GM23338 (cell line): ENCODE results near the gene JMJD7. TPM values are rescaled to one million over a fixed set of nuclear protein-coding genes. Genes with fewer than 3 reads are reported as not detected.

Source experiments
- CREB1 ChIP-seq: fragments of 250-450 bp; sonication (Bioruptor Pico); IDR thresholded peaks from 2 replicates; pipeline ENCODE4 v1.5.0; 2020; ENCODE audit warnings: low read depth, mild to moderate bottlenecking, moderate library complexity
- CTCF ChIP-seq, 2 experiments: fragments of 200-600 bp in 1 of 2; sonication (generic) in 1 of 2; conservative IDR thresholded peaks; 2 replicates each; pipeline versions ENCODE4 v1.5.1 to v1.6.1; 2016 to 2017; ENCODE audit warnings: antibody characterized with exemption in 2 of 2, low read depth in 2 of 2, mild to moderate bottlenecking in 2 of 2, moderate library complexity in 1 of 2
- EZH2phosphoT487 ChIP-seq: fragments of 200-600 bp; sonication (generic); IDR thresholded peaks from one replicate; pipeline ENCODE4 v1.8.1; 2018; ENCODE audit warnings: antibody characterized with exemption; ENCODE audit not compliant: unreplicated experiment
- JUNB ChIP-seq: IDR thresholded peaks from one replicate; pipeline ENCODE4 v1.6.1; 2016; ENCODE audit warnings: antibody characterized with exemption; ENCODE audit not compliant: unreplicated experiment
- NANOG ChIP-seq: IDR thresholded peaks from 2 replicates; pipeline ENCODE4 v1.6.1; 2016; ENCODE audit warnings: antibody characterized with exemption, borderline replicate concordance
- REST ChIP-seq: IDR thresholded peaks from one replicate; pipeline ENCODE4 v1.6.1; 2018; ENCODE audit warnings: antibody characterized with exemption; ENCODE audit not compliant: unreplicated experiment
- STAT1 ChIP-seq: IDR thresholded peaks from one replicate; pipeline ENCODE4 v1.6.1; 2016; ENCODE audit warnings: antibody characterized with exemption; ENCODE audit not compliant: unreplicated experiment
- ZNF114 ChIP-seq: fragments of 250-450 bp; sonication (Bioruptor Pico); IDR thresholded peaks from 2 replicates; pipeline ENCODE4 v1.5.0; 2020; ENCODE audit warnings: mild to moderate bottlenecking, moderate library complexity
- ZNF462 ChIP-seq: fragments of 250-450 bp; sonication (Bioruptor Pico); IDR thresholded peaks from 2 replicates; pipeline ENCODE4 v1.5.0; 2020; ENCODE audit warnings: mild to moderate bottlenecking, moderate library complexity
- polyA plus RNA-seq: library from polyadenylated mRNA; unstranded; fragments of >200 nt; fragmentation: Nextera tagmentation; extraction: Ambion mirVana; gene quantifications from 2 replicates; pipeline ENCODE4 v1.2.1, GENCODE V29; 2016
- total RNA-seq: library from RNA; depleted of rRNA; stranded (reverse); fragments of >200 nt; shearing (Covaris generic); gene quantifications from 2 replicates; pipeline ENCODE4 v1.2.3, GENCODE V29; 2014

Gene JMJD7
- total and polyA plus RNA-seq, 2 experiments from 2014 or later: 8.5 to 9.2 TPM

DNA sequence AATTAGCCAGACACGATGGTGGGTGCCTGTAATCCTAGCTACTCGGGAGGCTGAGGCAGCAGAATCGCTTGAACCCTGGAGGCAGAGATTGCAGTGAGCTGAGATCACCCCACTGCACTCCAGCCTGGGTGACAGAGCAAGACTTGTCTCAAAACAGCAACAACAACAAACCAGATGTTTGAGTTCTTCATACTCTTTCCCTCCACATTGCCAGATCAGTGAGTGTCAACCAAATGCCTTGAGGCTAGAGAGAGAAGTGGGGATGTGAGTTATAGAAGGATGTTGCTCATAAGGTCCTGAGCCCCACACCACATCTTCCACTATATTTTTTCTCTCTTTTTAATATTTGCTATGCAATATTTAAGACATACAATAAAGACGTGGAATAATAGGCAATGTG, 33.8 kb upstream of the JMJD7 start (continued):
- TF ChIP-seq ZNF462 (CRISPR knock-in tag) (no peak), CTCF (conservative IDR thresholded peaks at IDR 0.05; ENCODE audit: low read depth in 2 of 2) (no peak), CREB1 (CRISPR knock-in tag) (no peak), REST (no peak), STAT1 (no peak), ZNF114 (CRISPR knock-in tag) (no peak), EZH2phosphoT487 (no peak), JUNB (no peak), NANOG (no peak)
